Mucosa of descending colon (tissue), 3 donors: ENCODE measurements around the gene MRPS5. TPM values are rescaled to one million over a fixed set of nuclear protein-coding genes. Genes with fewer than 3 reads are reported as not detected.

ENCODE experiments used
- ATAC-seq: fragments of 200-7000 bp; cut with Tn5 transposase; one replicate; pipeline ENCODE4 v1.9.1; 2020; ENCODE audit warnings: mild to moderate bottlenecking, moderate library complexity
- DNase-seq, 3 donors: peaks; one replicate each; pipeline ENCODE4 v3.0.0-alpha.2; 2020
- H3K36me3 ChIP-seq: fragments of 200-600 bp; one replicate; pipeline ENCODE4 v1.8.0; 2021; ENCODE audit warnings: low read depth, mild to moderate bottlenecking
- H3K4me1 ChIP-seq: fragments of 200-600 bp; one replicate; pipeline ENCODE4 v1.8.0; 2021; ENCODE audit warnings: low read depth, mild to moderate bottlenecking
- H3K4me3 ChIP-seq: fragments of 200-600 bp; one replicate; pipeline ENCODE4 v1.8.0; 2021; ENCODE audit warnings: mild to moderate bottlenecking
- H3K9me3 ChIP-seq: fragments of 200-600 bp; one replicate; pipeline ENCODE4 v1.8.0; 2021; ENCODE audit warnings: mild to moderate bottlenecking
- CTCF ChIP-seq: fragments of 200-600 bp; IDR thresholded peaks from one replicate; pipeline ENCODE4 v1.8.0; 2022; ENCODE audit warnings: antibody characterized with exemption, mild to moderate bottlenecking
- intact Hi-C, 2 donors: fragments of 100-400 bp; cut with DNase I in 1 of 2; cut with micrococcal nuclease in 1 of 2; formaldehyde crosslinking; loops; one replicate each; pipeline versions ENCODE4 v1.11.0 to v1.11.1; 2022; cut with DNase I, micrococcal nuclease
- total RNA-seq, 3 donors: library from RNA; stranded (reverse); fragmentation: NEBNext Ultra II Directional in 2 of 3; extraction: Animal tissue kit (Norgen Biotek cat#: 25700) in 2 of 3; gene quantifications; one replicate each; pipeline versions ENCODE4 v1.2.1 to v1.2.4, GENCODE V29; 2021 to 2023
- donor health status: DM: no; HTN: no; CAD: no; lungs with moderate emphysema.
- donor health status: DM: no; HTN: no; CAD: no.
- donor health status: DM: no; HTN: yes; CAD: no.

MRPS5 gene
- total RNA-seq, 3 donors from 2014 or later, result 65.1 to 69.6 (median 68.6) TPM

DNA sequence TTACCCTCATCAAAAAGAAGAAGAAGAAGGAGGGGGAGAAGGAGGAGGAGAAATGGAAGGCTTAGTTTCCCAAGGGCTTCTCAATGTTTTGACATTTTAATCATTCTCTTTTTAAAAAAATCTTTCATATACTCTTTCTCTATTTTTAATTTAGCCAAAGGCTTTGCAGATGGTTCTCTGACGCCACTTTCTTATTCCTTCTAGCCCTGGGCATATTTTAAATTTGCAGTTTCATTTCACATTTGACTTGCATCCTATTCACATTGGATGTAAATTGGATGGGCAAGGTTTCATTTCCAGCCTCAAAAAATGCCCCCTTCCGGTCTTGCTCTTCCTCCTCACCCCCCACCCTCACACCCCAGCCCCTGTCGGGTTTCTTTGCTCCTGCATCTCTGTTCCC lies 66.3 kb downstream of the MRPS5 start:
- no peak for DNase-seq
- Histone ChIP-seq H3K4me1 (no peaks in the 10 kb centered on the region), H3K9me3 (no peaks in the 10 kb centered on the region), H3K4me3 (no peak overlapping the region), H3K36me3 (no peaks in the 10 kb centered on the region)
- no peak for TF ChIP-seq CTCF
- no peak for ATAC-seq
- intact Hi-C loops, result no loop called here

- Histone ChIP-seq H3K9me3 (no peaks in the 10 kb centered on the region), H3K36me3 (no peaks in the 10 kb centered on the region), H3K4me1 (no peaks in the 10 kb centered on the region), H3K4me3 (no peak overlapping the region)
- DNase-seq (no peak), ATAC-seq (no peak)
- intact Hi-C loops, result no loop called here
- TF ChIP-seq CTCF, result no peak
These were observed 67.6 kb downstream of the MRPS5 start for GRCh38 chr2:95054016-95054415.

DNA sequence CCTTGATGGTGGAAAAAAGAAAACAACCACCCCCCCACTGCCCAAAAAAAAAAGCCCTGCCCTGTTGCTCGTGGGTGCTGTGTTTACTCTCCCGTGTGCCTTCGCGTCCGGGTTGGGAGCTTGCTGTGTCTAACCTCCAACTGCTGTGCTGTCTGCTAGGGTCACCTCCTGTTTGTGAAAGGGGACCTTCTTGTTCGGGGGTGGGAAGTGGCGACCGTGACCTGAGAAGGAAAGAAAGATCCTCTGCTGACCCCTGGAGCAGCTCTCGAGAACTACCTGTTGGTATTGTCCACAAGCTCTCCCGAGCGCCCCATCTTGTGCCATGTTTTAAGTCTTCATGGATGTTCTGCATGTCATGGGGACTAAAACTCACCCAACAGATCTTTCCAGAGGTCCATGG lies 68.1 kb downstream of the MRPS5 start:
- no peak for TF ChIP-seq CTCF
- Histone ChIP-seq H3K4me3 (no peak overlapping the region), H3K9me3 (no peaks in the 10 kb centered on the region), H3K4me1 (no peaks in the 10 kb centered on the region), H3K36me3 (no peaks in the 10 kb centered on the region)
- no peak for DNase-seq
- intact Hi-C loops, result no loop called here
- no peak for ATAC-seq

GRCh38 chr2:95052804-95053479 lies 68.7 kb downstream of the MRPS5 start:
- DNase-seq, result no peak
- Histone ChIP-seq H3K36me3 (no peaks in the 10 kb centered on the region), H3K4me1 (no peaks in the 10 kb centered on the region), H3K9me3 (no peaks in the 10 kb centered on the region), H3K4me3 (no peak overlapping the region)
- ATAC-seq, result no peak
- intact Hi-C loops, result no loop called here
- TF ChIP-seq CTCF, result no peak

- no peak for ATAC-seq
- Histone ChIP-seq H3K4me3 (no peak overlapping the region), H3K36me3 (no peaks in the 10 kb centered on the region), H3K9me3 (no peaks in the 10 kb centered on the region), H3K4me1 (no peaks in the 10 kb centered on the region)
- TF ChIP-seq CTCF, result no peak
- DNase-seq, result no peak
- intact Hi-C loops, result no loop called here
These were observed 69.3 kb downstream of the MRPS5 start for GRCh38 chr2:95052307-95052706.

DNA sequence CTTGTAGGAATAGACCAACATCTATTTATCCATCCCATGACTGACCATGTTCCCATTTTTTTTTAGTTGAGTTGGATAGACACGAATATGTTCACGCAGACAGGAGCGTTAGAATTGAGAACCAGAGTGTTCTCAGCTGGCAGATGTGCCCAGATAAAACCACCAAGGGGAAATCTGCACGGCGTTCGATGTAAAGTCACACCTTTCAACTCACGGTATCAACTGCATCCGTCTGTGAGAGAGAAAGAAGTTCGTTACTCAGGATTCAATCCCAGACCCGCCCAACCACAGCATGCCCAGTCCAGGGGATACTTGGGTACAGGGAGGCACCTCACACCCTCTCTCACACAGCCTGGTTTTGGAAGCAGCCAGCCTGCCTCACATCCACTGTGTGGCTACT lies 70.0 kb downstream of the MRPS5 start:
- Histone ChIP-seq H3K36me3 (no peaks in the 10 kb centered on the region), H3K4me3 (no peak overlapping the region), H3K9me3 (no peaks in the 10 kb centered on the region), H3K4me1 (no peaks in the 10 kb centered on the region)
- TF ChIP-seq CTCF, result no peak
- ATAC-seq (no peak), DNase-seq (no peak)
- intact Hi-C loops, result no loop called here
